ENCODE measurements around the gene FAM221B. TPM values are rescaled to one million over a fixed set of nuclear protein-coding genes. Genes with fewer than 3 reads are reported as not detected.

Gene FAM221B
- total RNA-seq, 6 experiments from 2014 or later, result not detected

DNA sequence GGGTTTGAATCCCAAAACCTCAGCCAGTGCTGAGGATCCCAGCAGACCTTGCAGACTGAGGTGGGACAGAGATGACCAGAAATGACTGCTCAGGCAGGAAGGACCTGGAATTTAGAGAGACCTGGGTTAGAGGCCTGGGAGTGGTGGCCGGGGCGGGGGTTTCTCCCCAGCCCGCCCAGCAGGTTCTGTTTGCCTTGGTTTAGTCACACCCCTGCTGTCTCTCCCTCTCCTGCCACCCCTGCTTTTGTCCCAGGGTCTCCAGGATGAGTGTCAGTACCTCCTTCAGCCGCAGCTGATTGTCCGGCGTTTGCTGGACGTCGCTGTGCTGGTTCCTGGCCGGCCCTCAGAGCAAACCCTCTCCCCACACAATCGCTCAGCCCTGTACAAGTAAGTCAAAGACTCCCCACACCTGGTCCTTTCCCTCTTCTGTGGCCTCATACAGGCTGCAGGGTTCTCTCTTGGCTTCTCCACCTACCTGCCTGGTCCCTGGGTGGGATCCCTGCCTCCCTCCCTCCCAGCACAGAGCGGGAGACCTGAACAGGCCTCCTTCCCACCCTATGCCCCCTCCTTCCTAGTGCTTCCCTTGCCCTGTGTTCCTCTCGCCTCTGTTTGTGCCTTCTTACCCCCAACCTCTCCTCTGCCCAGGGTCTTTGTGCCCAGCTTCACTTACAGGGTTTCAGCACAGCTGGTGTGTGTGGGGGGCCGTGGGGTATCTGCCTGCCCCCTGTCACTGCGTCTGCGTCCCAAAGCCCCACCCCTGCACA lies 12.5 kb upstream of the FAM221B start:
- intact Hi-C loops (cut with DNase I), result no loop called here
- WGBS (ENCODE audit: insufficient coverage, low coverage, low lambda C conversion rate, missing lambda C conversion rate), result 85% methylated on average over 6 of the region's 15 CpGs
- Histone ChIP-seq H3K4me1 (peaks cover 0 to 4% (median 1%) of the 10 kb centered on the region in 4 donors), H3K36me3 (no peaks in the 10 kb centered on the region), H3K4me3 (no peak overlapping the region), H3K27ac (no peak overlapping the region), H3K27me3 (no peaks in the 10 kb centered on the region), H3K9me3 (no peaks in the 10 kb centered on the region)
- peak in 1 of 3 donors; percentile 30 for DNase-seq
- TF ChIP-seq, protein P1, sequence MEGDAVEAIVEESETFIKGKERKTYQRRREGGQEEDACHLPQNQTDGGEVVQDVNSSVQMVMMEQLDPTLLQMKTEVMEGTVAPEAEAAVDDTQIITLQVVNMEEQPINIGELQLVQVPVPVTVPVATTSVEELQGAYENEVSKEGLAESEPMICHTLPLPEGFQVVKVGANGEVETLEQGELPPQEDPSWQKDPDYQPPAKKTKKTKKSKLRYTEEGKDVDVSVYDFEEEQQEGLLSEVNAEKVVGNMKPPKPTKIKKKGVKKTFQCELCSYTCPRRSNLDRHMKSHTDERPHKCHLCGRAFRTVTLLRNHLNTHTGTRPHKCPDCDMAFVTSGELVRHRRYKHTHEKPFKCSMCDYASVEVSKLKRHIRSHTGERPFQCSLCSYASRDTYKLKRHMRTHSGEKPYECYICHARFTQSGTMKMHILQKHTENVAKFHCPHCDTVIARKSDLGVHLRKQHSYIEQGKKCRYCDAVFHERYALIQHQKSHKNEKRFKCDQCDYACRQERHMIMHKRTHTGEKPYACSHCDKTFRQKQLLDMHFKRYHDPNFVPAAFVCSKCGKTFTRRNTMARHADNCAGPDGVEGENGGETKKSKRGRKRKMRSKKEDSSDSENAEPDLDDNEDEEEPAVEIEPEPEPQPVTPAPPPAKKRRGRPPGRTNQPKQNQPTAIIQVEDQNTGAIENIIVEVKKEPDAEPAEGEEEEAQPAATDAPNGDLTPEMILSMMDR (IDR thresholded peaks at IDR 0.05), result no peak
- no peak for TF ChIP-seq POLR2A (IDR thresholded peaks at IDR 0.05)
- ATAC-seq, result no peak

- intact Hi-C loops (cut with DNase I), result no loop called here
- ATAC-seq, result no peak
- WGBS (ENCODE audit: insufficient coverage, low coverage, low lambda C conversion rate, missing lambda C conversion rate), result no CpG with 5 or more reads among the region's 5 CpGs
- Histone ChIP-seq H3K4me3 (no peak overlapping the region), H3K27ac (no peak overlapping the region), H3K9me3 (no peaks in the 10 kb centered on the region), H3K4me1 (peaks cover 0 to 16% (median 8%) of the 10 kb centered on the region in 4 donors), H3K36me3 (no peaks in the 10 kb centered on the region), H3K27me3 (no peaks in the 10 kb centered on the region)
- TF ChIP-seq, protein P1 (IDR thresholded peaks at IDR 0.05), result no peak
- no peak for TF ChIP-seq POLR2A (IDR thresholded peaks at IDR 0.05)
- DNase-seq, result peak in 1 of 3 donors; percentile 18
Measured at GRCh38 chr9:35839926-35840325, 11.4 kb upstream of the FAM221B start.

DNA sequence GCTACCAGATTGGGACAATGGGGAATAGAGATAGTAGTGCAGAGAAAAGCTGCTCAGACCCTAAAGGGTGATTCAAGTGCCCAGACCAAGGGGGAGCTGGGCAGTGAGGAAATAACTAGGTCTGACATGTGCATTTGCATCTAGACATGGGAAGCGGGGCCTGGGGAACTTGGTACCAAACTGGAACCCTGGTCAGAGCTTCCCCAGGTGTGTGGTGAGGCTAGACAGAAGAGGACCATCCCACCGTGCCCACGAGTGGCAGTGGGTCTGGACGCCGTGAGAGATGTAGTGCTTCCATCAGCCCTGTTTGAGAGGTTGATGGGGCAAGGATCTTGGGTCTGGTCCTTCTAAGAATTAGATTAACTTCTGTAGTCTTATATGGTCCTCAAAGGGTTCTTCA lies 8.1 kb upstream of the FAM221B start:
- DNase-seq, result peak in 1 of 3 donors; percentile 23
- no peaks in the 10 kb centered on the region for H3K27me3 ChIP-seq
- H3K9me3 ChIP-seq, result no peaks in the 10 kb centered on the region
- H3K36me3 ChIP-seq, result no peaks in the 10 kb centered on the region
- intact Hi-C loops (cut with DNase I), result no loop called here
- peaks cover 0 to 29% (median 15%) of the 10 kb centered on the region in 4 donors for H3K4me1 ChIP-seq
- 93% methylated on average over 3 of the region's 5 CpGs for WGBS (ENCODE audit: insufficient coverage, low coverage, low lambda C conversion rate, missing lambda C conversion rate)
- H3K27ac ChIP-seq, result peak overlapping the region in 1 of 3 donors; percentile 76
- H3K4me3 ChIP-seq, result no peak overlapping the region
- no peak for ATAC-seq
- TF ChIP-seq, protein P1 (IDR thresholded peaks at IDR 0.05), result no peak
- TF ChIP-seq POLR2A (IDR thresholded peaks at IDR 0.05), result no peak

- no peaks in the 10 kb centered on the region for H3K9me3 ChIP-seq
- H3K4me3 ChIP-seq, result no peak overlapping the region
- no peaks in the 10 kb centered on the region for H3K27me3 ChIP-seq
- H3K4me1 ChIP-seq, result peaks cover 0 to 29% (median 15%) of the 10 kb centered on the region in 4 donors
- H3K36me3 ChIP-seq, result no peaks in the 10 kb centered on the region
- TF ChIP-seq POLR2A (IDR thresholded peaks at IDR 0.05), result no peak
- TF ChIP-seq, protein P1 (IDR thresholded peaks at IDR 0.05), result no peak
- peak; percentile 74 to 78 (median 76) for ATAC-seq
- peak overlapping the region in 2 of 3 donors; percentile 61 to 76 for H3K27ac ChIP-seq
- intact Hi-C loops (cut with DNase I), result no loop called here
- WGBS (ENCODE audit: insufficient coverage, low coverage, low lambda C conversion rate, missing lambda C conversion rate), result 9% methylated on average over 2 of the region's 2 CpGs
- peak in 1 of 3 donors; percentile 55 for DNase-seq
Measured at GRCh38 chr9:35835766-35836165, 7.2 kb upstream of the FAM221B start.
